ENCODE data around the gene SVIL.
"Not testable (repeated sequence)": the region's sequence is repeated elsewhere in the genome, so short reads cannot be mapped to it uniquely, and the experiment has no call there.

Gene SVIL

GRCh38 chr10:29634105-29634504, 666 bp downstream of the SVIL start:
- no peak for TF ChIP-seq CTCF (IDR thresholded peaks at IDR 0.05; ENCODE audit: insufficient read depth, low read depth, low read length, missing control alignments)
- no peak overlapping the region for H3K4me3 ChIP-seq (ENCODE audit: low read length)
- DNase-seq (ENCODE audit: low read depth), result peak; percentile 76

- TF ChIP-seq CTCF (IDR thresholded peaks at IDR 0.05; ENCODE audit: insufficient read depth, low read depth, low read length, missing control alignments), result no peak
- DNase-seq (ENCODE audit: low read depth), result no peak
- no peak overlapping the region for H3K4me3 ChIP-seq (ENCODE audit: low read length)
These were observed 3.8 kb downstream of the SVIL start for GRCh38 chr10:29631049-29631339.

- DNase-seq (ENCODE audit: low read depth), result peak; percentile 95
- H3K4me3 ChIP-seq (ENCODE audit: low read length), result no peak overlapping the region
- no peak for TF ChIP-seq CTCF (IDR thresholded peaks at IDR 0.05; ENCODE audit: insufficient read depth, low read depth, low read length, missing control alignments)
These were observed 4.3 kb downstream of the SVIL start for GRCh38 chr10:29630205-29631048.

DNA sequence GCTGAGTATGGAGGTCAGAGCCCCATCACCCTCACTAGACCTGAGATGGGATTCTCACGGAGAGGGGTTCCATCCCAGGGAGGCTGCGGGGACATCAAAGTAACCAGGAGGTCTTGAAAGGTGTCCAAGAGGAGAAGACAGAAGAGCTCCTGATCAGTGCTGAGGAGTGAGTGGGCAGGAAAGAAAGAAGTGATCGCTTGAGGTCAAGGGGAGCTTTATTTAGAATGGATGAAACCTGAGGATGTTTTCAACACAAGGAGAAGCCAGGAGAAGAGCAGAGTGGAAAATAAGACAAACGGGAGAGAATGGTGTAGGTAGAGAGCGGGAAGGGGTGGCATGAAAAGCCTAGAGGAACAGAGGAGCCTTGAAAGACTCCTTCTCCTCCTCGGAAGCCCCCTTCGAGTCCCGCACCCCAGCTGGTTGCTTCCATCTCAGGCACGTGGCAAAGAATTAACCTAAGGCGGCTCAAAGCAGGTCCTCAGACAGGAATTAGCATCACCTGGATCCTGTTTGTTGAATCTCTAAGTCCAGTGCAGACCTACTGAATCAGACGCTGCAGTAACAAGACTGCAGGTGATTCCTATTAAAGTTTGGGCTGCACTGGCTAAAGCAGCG, 5.8 kb downstream of the SVIL start:
- DNase-seq (ENCODE audit: low read depth), result no peak
- no peak overlapping the region for H3K4me3 ChIP-seq (ENCODE audit: low read length)
- no peak for TF ChIP-seq CTCF (IDR thresholded peaks at IDR 0.05; ENCODE audit: insufficient read depth, low read depth, low read length, missing control alignments)

DNA sequence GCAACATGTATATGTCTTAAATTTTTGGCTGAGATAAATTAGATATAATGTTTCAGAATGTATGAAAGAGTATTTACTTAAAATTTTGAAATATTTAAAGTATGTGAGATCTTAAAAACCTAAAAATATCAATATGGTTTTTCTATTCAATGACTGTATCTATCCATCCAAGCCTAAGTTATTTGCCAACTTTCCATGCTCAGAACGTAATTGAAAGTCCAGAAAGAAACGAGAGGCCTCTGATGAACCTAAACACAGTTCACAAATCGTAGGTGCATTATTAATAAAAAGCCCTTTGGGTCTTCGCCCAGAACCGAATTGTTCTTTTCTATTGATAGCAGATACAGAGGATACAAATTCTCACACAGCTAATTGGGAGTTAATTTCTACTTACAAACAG, 6.5 kb downstream of the SVIL start:
- TF ChIP-seq CTCF (IDR thresholded peaks at IDR 0.05; ENCODE audit: insufficient read depth, low read depth, low read length, missing control alignments), result no peak
- H3K4me3 ChIP-seq (ENCODE audit: low read length), result no peak overlapping the region
- no peak for DNase-seq (ENCODE audit: low read depth)

DNA sequence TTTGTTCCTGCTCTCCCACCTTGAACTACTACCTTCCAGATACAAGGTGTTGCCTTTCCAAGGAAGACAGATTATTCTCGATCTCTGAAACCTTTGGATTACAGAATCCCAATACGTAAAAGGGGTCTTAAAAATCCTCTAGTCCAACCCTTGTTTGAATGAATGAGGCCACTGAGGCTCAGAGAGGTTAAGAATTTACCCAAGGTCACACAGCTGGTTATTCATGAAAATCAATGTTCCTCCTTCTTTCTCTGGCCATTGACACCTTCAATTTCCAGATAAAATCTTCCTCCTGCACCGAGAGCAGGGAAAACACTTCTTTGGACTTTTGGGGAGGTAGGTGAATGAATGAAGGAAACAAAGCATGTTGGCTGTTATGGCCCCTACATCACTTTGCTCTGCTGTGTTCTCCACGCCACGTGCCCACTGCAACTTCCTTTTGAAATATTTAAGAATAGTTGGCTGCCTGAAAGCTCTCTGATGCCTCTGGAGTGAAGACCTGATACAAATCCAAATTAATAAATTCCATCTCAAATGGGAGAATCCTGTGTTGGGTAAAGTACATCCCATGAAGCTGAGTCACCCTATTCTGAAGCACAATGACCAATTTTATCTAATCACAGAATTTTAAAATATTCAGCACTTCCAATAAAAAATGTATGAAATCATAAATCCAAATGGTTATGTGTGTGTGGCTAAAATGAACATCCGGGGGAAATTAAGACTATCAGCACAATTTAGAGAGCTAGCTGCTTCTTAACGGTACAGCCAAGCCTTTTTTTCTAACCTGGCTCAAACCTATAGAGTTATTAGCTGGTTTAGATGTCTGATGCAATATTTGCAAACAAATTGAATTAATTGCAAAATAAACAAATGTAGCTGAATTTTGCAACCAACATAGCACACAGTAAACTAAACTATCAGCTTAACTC, 7.3 kb downstream of the SVIL start:
- no peak for DNase-seq (ENCODE audit: low read depth)
- no peak overlapping the region for H3K4me3 ChIP-seq (ENCODE audit: low read length)

DNA sequence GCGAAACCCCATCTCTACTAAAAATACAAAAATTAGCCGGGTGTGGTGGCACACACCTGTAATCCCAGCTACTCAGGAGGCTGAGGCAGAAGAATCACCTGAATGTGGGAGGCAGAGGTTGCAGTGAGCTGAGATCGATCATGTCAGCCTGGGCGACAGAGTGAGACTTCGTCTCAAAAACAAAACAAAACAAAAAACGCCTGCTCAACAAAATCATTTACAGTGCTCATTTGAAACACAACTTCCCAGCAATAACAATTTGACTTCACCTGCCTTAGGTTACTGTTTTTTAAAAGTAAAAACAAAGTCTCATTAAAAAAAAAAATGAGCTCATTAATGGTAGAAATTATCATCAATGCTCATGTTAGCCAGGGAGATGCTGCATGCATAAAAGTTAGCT, 10.4 kb downstream of the SVIL start:
- DNase-seq (ENCODE audit: low read depth); H3K4me3 ChIP-seq (ENCODE audit: low read length): not testable (repeated sequence)

More for the DNA sequence above, 7.3 kb downstream of the SVIL start:
- TF ChIP-seq CTCF (IDR thresholded peaks at IDR 0.05; ENCODE audit: insufficient read depth, low read depth, low read length, missing control alignments), result no peak
